Measurements from ENCODE around the gene ERCC8. TPM values are rescaled to one million over a fixed set of nuclear protein-coding genes. Genes with fewer than 3 reads are reported as not detected.

ERCC8 gene
- total and polyA plus RNA-seq, 11 donors, result 3.0 to 10.1 (median 6.1) TPM

- intact Hi-C loops (cut with DNase I), result loop anchor here in 6 of 10 donors (5.0 to 10.0 kb wide), 5 partner anchors 700 to 980 kb away; no protein-coding TSS in a partner anchor
- Histone ChIP-seq H3K27ac (no peak overlapping the region), H3K9me3 (peaks cover 0 to 13% (median 3%) of the 10 kb centered on the region in 12 donors), H3K4me3 (no peak overlapping the region), H3K4me1 (peaks cover 0 to 14% (median 0%) of the 10 kb centered on the region in 12 donors), H3K36me3 (no peaks in the 10 kb centered on the region), H3K27me3 (no peaks in the 10 kb centered on the region)
- DNase-seq (no peak), ATAC-seq (no peak)
- TF ChIP-seq POLR2A (IDR thresholded peaks at IDR 0.05) (no peak), CTCF (IDR thresholded peaks at IDR 0.05) (no peak)
- 95 to 98% (median 97%) methylated on average over 3 of the region's 3 CpGs for WGBS, 4 donors
Observed at GRCh38 chr5:60955239-60955638, 10.4 kb upstream of the ERCC8 start.

- intact Hi-C loops (cut with DNase I), result loop anchor here in 5 of 10 donors (5.0 to 10.0 kb wide), 4 partner anchors 214 to 406 kb away; partner anchors contain the start of genes ZSWIM6 (in 4 of the 5) and SMIM15 (in 1 of the 5)
- TF ChIP-seq CTCF (IDR thresholded peaks at IDR 0.05), result no peak
Observed at GRCh38 chr5:60948738-60949137, 3.9 kb upstream of the ERCC8 start.

GRCh38 chr5:60945813-60946187, 930 bp upstream of the ERCC8 start:
- intact Hi-C loops (cut with DNase I), result loop anchor here in 5 of 10 donors (5.0 to 10.0 kb wide), 4 partner anchors 217 to 409 kb away; partner anchors contain the start of genes ZSWIM6 (in 4 of the 5) and SMIM15 (in 1 of the 5)
- Histone ChIP-seq H3K36me3 (no peaks in the 10 kb centered on the region), H3K4me3 (peak overlapping the region; percentile 57 to 88 (median 69)), H3K27me3 (no peaks in the 10 kb centered on the region), H3K9me3 (no peaks in the 10 kb centered on the region), H3K27ac (peak overlapping the region in 11 of 12 donors; percentile 39 to 84 (median 76)), H3K4me1 (peaks cover 0 to 28% (median 18%) of the 10 kb centered on the region in 12 donors)
- 1 to 2% (median 1%) methylated on average over 18 of the region's 18 CpGs for WGBS, 4 donors
- ATAC-seq, result peak in 3 of 4 donors; percentile 8 to 54 (median 16)
- DNase-seq, result peak in 4 of 5 donors; percentile 12 to 38 (median 24)
- no peak for TF ChIP-seq CTCF (IDR thresholded peaks at IDR 0.05)
- no peak for TF ChIP-seq POLR2A (IDR thresholded peaks at IDR 0.05)

More at GRCh38 chr5:60948738-60949137, 3.9 kb upstream of the ERCC8 start:
- Histone ChIP-seq H3K27ac (no peak overlapping the region), H3K27me3 (no peaks in the 10 kb centered on the region), H3K9me3 (no peaks in the 10 kb centered on the region), H3K4me3 (no peak overlapping the region), H3K36me3 (no peaks in the 10 kb centered on the region), H3K4me1 (peaks cover 0 to 21% (median 14%) of the 10 kb centered on the region in 12 donors)
- WGBS, 4 donors, result 98 to 100% (median 99%) methylated on average over 1 of the region's 1 CpG
- ATAC-seq (no peak), DNase-seq (no peak)

- H3K36me3 ChIP-seq, result peaks cover 0 to 5% (median 0%) of the 10 kb centered on the region in 9 donors
- intact Hi-C loops (cut with DNase I), result loop anchor here in 4 of 10 donors (5.0 to 10.0 kb wide), 3 partner anchors 389 to 411 kb away; partner anchors contain the start of gene ZSWIM6 (in 3 of the 4)
- peak overlapping the region in 3 of 12 donors; percentile 15 to 82 (median 39) for H3K27ac ChIP-seq
- no peaks in the 10 kb centered on the region for H3K9me3 ChIP-seq
- peaks cover 0 to 28% (median 18%) of the 10 kb centered on the region in 12 donors for H3K4me1 ChIP-seq
- no peak for ATAC-seq
- DNase-seq, result no peak
- TF ChIP-seq POLR2A (IDR thresholded peaks at IDR 0.05) (no peak), CTCF (IDR thresholded peaks at IDR 0.05) (no peak)
- WGBS, 4 donors, result 54 to 69% (median 62%) methylated on average over 3 of the region's 3 CpGs
- no peaks in the 10 kb centered on the region for H3K27me3 ChIP-seq
- peak overlapping the region in 7 of 12 donors; percentile 61 to 88 (median 74) for H3K4me3 ChIP-seq
Observed at GRCh38 chr5:60943624-60944023, 1.2 kb downstream of the ERCC8 start.

Data from heart left ventricle (tissue), 16 donors.